NCI-H2171 treated with DMSO at 0.1 percent for 48 hours (cell line): ENCODE measurements around the gene SLC16A8.

Experiments used
- DNase-seq: peaks from one replicate; lab custom pipeline; 2025; lab: John Stamatoyannopoulos, UW

SLC16A8 gene

DNA sequence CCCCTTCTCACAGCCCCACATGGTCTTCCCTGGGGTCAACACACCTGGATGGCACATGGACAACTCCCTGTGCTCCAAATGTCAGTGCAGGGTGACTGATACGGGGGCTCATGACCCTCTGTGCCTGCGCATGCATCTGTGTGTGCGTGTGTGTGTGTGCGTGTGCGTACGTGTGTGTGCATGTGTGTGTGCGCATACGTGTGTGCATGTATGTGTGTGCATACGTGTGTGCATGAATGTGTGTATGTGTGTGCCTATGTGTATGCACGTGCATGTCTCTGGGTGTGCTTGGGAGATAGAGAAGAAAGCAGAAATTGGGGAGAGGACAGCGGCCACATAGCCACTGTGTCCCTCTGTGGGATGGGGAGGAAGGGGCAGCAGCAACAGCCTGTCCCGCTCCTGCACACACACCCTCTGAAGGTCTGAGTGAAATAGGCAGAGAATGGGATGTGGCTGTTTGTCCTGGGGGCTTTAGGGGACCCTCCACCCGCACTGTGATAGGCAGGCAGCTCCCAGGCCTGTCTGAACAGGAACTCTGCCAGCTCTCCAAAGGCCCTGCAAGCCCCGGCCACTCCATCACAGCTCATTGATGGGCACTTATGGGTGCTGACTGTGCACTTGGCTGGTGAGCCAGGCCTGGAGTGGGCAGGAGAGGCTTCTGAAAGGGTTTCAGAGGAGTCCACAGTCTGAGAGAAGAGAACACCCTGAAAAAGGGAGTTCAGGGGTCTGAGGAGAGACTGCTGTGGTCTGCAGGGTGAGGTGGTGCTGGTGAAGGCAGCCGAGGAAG, 55.4 kb downstream of the SLC16A8 start:
- DNase-seq: no peak
